DMS79 (cell line): ENCODE measurements around the gene TLE5.

Source experiments
- DNase-seq: peaks from one replicate; lab custom pipeline; 2025; lab: John Stamatoyannopoulos, UW

The TLE5 gene

GRCh38 chr19:3062165-3063105 is at the start of gene TLE5:
Gene TLE5, minus strand, starts transcription at chr19:3062495. Its CDS starts 295 bp downstream, at chr19:3062200.
- no peak for DNase-seq

GRCh38 chr19:3111586-3112247 is 49.4 kb upstream of the TLE5 start:
- DNase-seq: no peak

GRCh38 chr19:3110126-3110825 is 48.0 kb upstream of the TLE5 start:
- no peak for DNase-seq

GRCh38 chr19:3109491-3109890 is 47.2 kb upstream of the TLE5 start:
- no peak for DNase-seq

GRCh38 chr19:3108775-3109174 is 46.5 kb upstream of the TLE5 start:
- DNase-seq: no peak

- DNase-seq: no peak
Measured at GRCh38 chr19:3107658-3108057, 45.4 kb upstream of the TLE5 start.

GRCh38 chr19:3106509-3107141 is 44.3 kb upstream of the TLE5 start:
- DNase-seq: no peak

GRCh38 chr19:3105641-3106508 is 43.6 kb upstream of the TLE5 start:
- DNase-seq: no peak

- DNase-seq: no peak
Measured at GRCh38 chr19:3104708-3104983, 42.4 kb upstream of the TLE5 start.

- DNase-seq: no peak
Measured at GRCh38 chr19:3102239-3103140, 40.2 kb upstream of the TLE5 start.

- DNase-seq: no peak
Measured at GRCh38 chr19:3100747-3101730, 38.7 kb upstream of the TLE5 start.

GRCh38 chr19:3100331-3100730 is 38.0 kb upstream of the TLE5 start:
- DNase-seq: no peak

GRCh38 chr19:3099347-3100145 is 37.3 kb upstream of the TLE5 start:
- no peak for DNase-seq

GRCh38 chr19:3098515-3099346 is 36.4 kb upstream of the TLE5 start:
- no peak for DNase-seq

- no peak for DNase-seq
Measured at GRCh38 chr19:3098141-3098514, 35.8 kb upstream of the TLE5 start.

GRCh38 chr19:3097442-3097871 is 35.2 kb upstream of the TLE5 start:
- DNase-seq: no peak

- no peak for DNase-seq
Measured at GRCh38 chr19:3096902-3097326, 34.6 kb upstream of the TLE5 start.
